Measurements from ENCODE around the gene LRRFIP2. TPM values are rescaled to one million over a fixed set of nuclear protein-coding genes. Genes with fewer than 3 reads are reported as not detected.

Gene LRRFIP2
- total RNA-seq, 1 donor from 2014 or later = 135 TPM

DNA sequence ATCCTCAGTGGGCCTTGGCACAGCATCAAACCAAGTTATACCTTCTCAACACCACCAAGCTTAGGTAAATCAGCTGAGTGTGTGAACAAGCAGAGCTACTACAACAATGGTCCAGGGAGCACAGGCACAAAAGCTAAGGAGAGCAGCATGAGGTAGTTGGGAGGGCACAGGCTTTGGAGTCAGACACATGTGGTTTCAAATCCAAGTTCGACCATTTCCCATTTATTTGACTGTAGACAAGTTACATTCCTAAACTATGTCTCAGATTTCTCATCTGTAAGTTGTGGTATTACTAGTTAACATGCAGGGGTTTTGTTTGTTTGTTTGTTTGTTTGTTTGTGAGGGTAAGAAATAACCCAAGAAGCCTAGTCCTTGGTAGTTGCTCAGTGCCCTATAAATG, 134.2 kb downstream of the LRRFIP2 start:
- intact Hi-C loops (cut with DNase I) = no loop called here

DNA sequence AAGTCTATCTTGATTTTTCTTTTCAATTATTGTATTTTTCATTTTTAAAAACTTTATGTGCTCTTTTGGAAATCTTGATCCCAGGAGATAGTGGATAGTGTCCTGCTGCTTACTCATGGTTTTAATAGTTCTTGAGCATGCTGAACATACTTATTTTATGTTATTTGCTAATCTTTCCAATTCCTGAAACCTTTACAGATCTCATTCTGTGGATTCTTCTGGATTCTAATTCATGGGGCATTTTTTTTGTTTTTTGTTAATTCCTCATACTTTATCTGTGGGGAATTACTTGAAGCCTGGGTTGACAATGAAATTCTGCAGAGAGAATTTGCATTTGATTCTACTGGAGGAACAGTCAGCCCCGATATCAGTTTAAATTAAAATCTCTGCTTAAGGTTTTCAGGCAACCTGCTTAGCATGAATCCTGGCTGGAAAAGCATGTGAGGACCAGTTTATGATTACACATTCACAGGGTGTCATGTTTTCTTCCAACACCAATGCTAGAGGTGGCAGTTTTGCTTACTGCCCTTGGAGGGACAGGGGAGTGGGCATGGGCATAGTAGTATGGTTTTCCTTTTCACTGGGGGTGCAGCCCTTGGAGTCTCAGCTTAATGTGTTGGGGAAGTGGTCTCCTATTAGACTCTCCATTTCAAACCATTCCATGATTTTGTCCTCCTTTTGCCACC, 135.1 kb downstream of the LRRFIP2 start:
- no peak for DNase-seq (ENCODE audit: low spot score)
- intact Hi-C loops (cut with DNase I) = no loop called here

More for the DNA sequence above, 134.2 kb downstream of the LRRFIP2 start:
- DNase-seq (ENCODE audit: low spot score) = no peak

DNA sequence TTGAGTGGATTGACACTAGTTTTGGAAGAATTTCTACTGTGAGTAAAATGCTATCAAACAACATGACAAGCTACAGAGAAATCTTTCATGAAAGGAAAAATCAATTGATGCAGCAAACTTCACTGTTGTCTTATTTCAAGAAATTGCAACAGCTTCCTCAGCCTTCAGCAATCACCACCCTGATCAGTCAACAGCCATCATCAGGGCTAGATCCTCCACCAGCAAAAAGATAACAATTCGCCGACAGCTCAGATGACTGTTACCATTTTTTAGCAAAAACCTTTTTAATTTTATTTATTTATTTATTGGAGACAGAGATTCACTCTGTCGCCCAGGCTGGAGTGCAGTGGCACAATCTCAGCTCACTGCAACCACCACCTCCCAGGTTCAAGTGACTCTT, 137.0 kb downstream of the LRRFIP2 start:
- intact Hi-C loops (cut with DNase I) = no loop called here
- DNase-seq (ENCODE audit: low spot score) = no peak

DNA sequence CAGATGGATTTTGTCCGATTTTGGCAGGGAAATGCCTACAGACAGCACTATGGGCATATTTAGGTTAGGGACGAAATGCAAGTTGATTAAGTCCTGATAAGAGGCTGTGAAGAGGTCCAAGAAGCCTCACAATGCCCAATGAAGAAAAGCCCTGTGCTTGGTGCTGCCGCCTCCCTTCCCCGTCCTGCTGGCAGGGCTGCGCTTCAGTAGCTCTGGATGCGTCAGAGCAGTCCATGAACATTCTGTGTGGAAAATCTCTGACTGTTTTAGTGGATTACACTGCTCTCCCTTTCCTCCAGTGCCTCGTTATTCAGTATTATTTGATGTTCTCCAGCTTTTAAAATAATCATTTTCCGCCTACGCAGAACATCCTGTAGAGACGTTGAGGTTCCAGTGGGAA, 141.4 kb downstream of the LRRFIP2 start:
- DNase-seq (ENCODE audit: low spot score) = no peak
- intact Hi-C loops (cut with DNase I) = no loop called here

DNA sequence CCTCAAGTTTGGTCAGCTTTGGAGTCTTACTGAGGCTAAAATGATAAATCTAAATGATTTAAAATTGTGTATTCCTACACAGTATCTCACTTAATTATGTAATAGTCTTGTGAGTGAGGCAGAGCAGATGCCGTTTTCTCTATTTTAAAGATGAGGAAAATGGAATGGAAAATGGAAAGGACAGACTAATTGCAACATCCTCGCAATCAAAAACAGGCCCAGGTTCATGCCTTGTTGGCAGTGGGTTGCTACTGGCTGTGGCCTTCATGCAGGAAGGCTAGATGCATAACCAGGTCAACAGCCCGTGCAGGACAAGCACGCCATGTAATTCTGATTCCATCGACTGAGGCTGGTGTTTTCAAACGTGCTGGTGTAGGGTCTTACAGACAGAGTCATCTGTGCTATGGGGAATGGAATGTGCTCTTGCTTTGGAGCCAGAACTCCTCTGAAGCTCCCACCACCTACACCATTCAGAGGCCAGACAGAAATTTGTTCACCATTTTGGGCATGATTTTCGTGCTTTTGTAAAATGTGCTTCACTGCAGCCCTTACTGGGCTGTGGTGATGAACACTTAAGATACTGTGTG, 143.2 kb downstream of the LRRFIP2 start:
- no peak for DNase-seq (ENCODE audit: low spot score)
- intact Hi-C loops (cut with DNase I) = loop anchor here (2.0 kb wide), 1 partner anchor 24 kb away; no protein-coding TSS in a partner anchor

DNA sequence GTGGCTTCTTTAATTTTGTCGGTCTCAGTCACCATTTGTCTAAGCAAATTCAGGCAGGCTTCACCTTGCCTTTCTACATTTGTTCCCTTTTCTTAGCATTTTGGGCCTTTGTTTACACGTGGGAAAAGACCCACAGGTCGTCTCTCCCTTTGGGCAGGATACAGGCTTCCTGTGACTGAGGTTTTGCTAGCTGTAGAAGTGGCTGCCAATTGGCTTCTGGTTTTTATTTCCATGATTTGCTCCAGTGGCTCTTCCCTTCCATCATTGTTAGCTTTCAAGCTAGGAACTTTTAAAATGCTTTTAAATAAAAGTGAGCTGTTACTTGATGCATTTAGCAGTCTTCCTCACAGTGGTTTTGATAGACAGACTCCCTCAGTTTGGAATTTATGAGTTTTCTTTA, 143.8 kb downstream of the LRRFIP2 start:
- no peak for DNase-seq (ENCODE audit: low spot score)

DNA sequence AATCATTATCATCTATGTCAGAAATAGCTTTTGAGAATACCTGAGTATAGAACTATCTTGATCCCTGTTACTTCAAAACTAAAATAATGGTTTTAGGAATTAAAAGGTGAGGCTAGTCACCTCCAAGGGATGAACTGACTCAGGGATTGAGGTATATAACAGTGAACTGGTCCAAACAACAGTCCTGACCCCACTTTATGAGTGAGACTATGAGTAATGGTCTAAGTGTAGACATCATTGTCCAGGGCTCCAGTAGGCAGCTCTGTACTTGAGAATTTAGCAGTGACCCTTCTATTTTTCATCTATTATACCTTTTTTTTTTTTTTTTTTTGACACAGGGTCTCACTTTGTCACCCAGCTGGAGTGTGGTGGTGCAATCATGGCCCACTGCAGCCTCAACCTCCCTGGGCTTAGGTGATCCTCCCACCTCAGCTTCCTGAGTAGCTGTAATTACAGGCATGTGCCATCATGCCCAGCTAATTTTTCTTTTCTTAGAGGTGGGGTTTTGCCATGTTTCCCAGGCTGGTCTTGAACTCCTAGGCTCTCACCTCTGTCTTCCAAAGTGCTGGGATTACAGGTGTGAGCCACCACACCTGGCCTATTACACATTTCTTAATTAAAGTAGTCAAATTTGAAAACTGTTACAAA, 144.7 kb downstream of the LRRFIP2 start:
- intact Hi-C loops (cut with DNase I) = loop anchor here (2.0 to 5.0 kb wide), 2 partner anchors 25 to 183 kb away; no protein-coding TSS in a partner anchor
- DNase-seq (ENCODE audit: low spot score) = no peak

More for the DNA sequence above, 143.8 kb downstream of the LRRFIP2 start:
- intact Hi-C loops (cut with DNase I) = loop anchor here (2.0 kb wide), 1 partner anchor 24 kb away; no protein-coding TSS in a partner anchor

DNA sequence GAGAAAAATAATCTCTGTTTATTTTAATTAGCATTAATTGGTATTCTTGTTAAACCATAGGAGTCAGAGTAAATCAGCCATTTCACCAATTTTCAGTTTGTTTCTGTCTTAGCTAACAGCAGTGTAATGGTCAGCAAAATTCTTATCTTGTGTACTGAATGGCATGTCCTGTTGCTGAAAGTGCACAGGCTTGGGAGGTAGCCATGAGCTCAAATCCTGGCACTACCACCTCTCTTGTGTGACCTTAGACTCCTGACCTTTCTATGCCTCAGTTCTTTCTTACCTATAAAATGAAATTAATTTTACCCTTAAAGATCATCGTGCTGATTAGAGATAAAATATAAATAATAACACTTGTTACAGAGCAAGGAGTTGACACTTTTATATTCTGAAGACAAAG, 145.3 kb downstream of the LRRFIP2 start:
- intact Hi-C loops (cut with DNase I) = loop anchor here (5.0 kb wide), 1 partner anchor 183 kb away; no protein-coding TSS in a partner anchor
- DNase-seq (ENCODE audit: low spot score) = no peak

DNA sequence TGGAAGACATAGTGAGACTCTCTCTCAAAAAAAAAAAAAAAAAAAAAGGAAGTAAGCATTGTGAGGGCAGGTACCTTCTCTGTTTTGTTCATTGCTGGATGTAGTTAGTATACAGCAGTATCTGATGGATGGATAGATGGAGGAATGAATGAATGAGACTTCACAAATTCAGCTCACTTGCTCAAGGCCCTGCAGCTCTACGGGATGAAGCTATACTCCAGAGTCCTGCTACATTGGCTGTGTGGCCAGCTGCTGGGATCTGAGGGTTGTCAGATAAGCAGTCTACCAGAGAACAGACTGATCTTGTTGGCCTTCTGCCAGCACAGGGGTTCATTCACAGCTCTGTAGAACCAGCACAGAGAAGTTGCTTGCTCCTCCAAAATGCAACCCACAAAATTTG, 146.1 kb downstream of the LRRFIP2 start:
- intact Hi-C loops (cut with DNase I) = loop anchor here (1.0 to 5.0 kb wide), 2 partner anchors 11 to 184 kb away; no protein-coding TSS in a partner anchor
- DNase-seq (ENCODE audit: low spot score) = no peak

DNA sequence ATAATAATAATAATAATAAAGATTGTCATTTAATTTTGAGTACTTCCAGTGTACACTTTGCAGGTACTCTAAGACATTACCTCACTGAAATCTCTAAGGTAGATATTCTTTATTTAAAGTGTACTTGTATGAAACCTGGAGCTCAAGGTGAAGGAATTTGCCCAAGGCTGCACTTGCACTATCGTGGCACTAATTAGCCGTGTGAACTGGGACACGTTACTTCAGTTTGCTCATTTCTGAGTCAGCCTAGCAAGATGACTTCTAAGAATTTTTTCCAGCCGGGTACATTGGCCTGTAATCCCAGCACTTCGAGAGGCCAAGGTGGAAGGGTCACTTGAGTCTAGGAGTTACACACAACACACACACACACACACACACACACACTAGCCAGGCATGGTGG, 147.5 kb downstream of the LRRFIP2 start:
- intact Hi-C loops (cut with DNase I) = loop anchor here (5.0 kb wide), 1 partner anchor 185 kb away; no protein-coding TSS in a partner anchor

DNA sequence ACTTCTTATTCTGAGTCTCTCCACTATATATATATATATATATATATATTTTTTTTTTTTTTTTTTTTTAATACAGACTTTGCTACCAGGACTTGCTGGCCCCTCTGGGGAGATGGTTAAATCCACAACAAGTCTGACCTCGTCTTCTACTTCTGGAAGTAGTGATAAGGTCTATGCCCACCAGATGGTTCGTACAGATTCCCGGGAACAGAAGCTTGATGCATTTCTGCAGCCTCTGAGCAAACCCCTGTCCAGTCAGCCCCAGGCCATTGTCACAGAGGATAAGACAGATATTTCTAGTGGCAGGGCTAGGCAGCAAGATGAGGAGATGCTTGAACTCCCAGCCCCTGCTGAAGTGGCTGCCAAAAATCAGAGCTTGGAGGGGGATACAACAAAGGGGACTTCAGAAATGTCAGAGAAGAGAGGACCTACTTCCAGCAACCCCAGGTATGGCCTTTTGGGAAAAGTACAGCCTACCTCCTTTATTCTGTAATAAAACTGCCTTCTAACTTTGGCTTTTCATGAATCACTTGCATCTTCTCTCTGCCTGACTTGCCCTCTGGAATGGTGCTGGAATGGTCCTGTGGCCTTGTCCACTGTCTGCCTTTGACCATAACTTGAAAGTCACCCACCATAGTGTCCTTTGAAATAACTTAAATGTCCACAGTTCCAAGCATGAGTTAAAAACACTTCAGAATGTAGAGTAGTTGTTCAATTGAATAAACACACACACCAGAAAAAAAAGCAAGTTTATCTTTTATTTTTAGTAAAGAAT, 148.6 kb downstream of the LRRFIP2 start:
- intact Hi-C loops (cut with DNase I) = loop anchor here (5.0 kb wide), 1 partner anchor 187 kb away; no protein-coding TSS in a partner anchor
- DNase-seq (ENCODE audit: low spot score) = no peak

More for the DNA sequence above, 147.5 kb downstream of the LRRFIP2 start:
- DNase-seq (ENCODE audit: low spot score) = no peak

DNA sequence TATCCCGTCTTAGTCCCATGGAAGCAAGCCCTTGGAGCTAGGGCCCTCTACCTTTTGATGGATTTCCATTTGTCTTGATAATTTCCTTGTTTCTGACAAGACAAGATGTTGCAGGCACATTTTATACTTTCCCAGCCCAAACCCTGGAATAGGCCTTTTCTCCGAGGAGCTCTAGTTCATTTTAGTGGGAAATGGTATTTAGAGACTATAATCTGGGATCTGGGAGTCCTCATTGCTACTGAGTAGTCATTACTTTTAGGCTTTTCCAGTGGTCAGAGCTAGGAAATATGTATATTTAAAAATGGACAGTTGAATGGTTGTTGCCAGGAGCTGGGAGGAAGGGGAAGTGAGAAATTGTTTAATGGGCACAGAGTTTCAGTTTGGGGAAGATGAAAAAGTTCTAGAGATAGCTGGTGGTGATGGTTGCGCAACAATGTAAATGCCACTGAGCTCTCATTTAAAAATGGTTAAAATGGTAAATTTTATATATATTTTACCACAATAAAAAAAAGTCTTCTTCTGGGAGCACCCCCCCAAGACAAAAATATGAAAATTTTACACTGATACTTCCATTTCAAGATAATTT, 149.5 kb downstream of the LRRFIP2 start:
- DNase-seq (ENCODE audit: low spot score) = no peak
- intact Hi-C loops (cut with DNase I) = loop anchor here (5.0 kb wide), 1 partner anchor 187 kb away; no protein-coding TSS in a partner anchor

DNA sequence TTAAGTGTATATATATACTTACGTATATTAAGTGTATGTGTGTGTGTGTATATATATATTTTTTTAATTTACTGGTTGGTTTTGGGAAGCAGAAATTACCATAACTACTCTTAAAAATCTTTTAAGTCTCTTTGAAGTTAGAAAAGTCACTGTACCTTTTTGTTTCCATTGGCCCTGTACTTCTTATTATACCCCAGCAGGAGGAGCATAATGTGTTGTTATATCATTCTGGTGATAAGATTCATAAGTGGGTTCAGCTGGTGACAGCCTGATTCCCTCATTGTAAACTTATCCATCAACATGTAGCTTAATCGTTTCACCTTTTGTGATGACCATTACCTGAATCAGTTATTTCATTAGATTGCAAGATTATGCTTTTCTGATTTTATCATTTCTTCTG, 150.3 kb downstream of the LRRFIP2 start:
- no peak for DNase-seq (ENCODE audit: low spot score)
- intact Hi-C loops (cut with DNase I) = no loop called here

DNA sequence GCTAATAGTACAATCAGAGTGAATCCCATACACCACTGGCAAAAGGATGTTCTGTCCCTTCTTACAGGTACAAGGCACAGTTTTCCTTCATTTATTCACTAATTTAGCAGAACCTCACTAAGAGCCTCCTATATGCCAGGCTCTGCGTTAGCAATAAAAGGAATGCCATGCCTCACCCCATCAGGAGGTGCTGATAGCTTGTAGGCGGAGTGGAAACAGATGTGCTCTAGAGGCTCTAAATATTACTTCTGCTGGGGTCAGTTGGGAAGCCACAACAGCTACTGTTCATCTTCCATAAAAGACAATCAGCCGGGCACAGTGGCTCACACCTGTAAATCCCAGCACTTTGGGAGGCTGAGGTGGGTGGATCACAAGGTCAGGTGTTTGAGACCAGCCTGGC, 156.7 kb downstream of the LRRFIP2 start:
- intact Hi-C loops (cut with DNase I) = loop anchor here (1.0 to 5.0 kb wide), 2 partner anchors 11 to 35 kb away; no protein-coding TSS in a partner anchor
- DNase-seq (ENCODE audit: low spot score) = no peak

DNA sequence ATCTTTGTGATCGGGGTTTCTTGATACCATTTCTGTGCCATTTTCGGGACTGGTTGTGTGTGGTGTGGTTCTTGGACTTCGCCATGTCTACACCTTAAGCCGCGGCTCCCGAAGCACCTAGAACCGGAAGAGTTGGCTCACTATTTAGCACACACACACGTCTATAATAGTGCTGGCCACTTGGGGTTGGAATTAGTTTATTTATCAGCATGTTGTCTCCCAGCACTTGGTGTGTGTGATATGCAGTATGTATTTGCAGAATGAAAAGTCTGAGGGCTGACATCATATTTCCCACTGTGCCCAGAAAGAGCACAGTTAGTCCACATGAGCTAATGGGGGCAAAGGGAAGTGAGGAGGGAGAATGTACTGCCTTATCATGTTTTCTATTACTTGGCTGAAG, 157.5 kb downstream of the LRRFIP2 start:
- intact Hi-C loops (cut with DNase I) = loop anchor here (1.0 to 5.0 kb wide), 2 partner anchors 11 to 35 kb away; no protein-coding TSS in a partner anchor
- no peak for DNase-seq (ENCODE audit: low spot score)

DNA sequence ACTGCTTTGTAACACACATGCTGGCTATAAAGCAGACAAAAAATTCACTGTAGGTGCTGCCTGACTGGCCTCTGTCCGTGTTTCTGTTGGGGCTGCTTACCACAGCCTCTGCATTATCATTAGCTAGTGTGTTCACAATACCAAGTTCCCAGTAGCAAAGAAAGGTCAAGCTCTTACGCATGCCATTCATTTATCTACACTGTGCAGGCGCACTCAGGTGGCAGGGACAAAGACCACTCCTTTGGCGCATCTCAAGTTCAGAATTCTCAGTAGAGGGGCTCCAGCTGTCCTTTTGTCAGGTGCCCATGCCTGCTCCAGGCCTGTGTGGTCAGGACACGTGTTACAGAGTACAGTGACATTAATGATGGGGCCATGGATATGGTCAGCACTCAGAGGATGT, 158.7 kb downstream of the LRRFIP2 start:
- no peak for DNase-seq (ENCODE audit: low spot score)
- intact Hi-C loops (cut with DNase I) = loop anchor here (5.0 kb wide), 1 partner anchor 37 kb away; no protein-coding TSS in a partner anchor

DNA sequence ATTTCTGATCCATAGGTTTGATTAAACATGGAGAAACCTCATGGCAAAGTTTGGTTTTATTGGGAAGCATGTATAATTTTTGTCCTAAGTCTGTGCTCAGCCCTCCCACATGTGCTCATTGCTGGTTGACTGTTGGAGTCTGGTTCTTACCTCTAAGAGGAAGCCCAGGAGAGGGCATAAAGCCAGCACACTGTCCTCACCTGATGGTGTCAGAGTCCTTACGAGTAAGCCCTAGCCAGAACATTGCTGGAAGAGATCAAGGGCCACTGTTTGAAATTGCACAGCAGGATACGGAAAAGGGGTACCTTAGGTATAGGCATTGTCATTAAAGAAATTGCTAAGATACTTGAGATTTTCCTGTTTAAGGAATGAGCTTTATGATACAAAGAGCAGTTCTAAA, 159.8 kb downstream of the LRRFIP2 start:
- intact Hi-C loops (cut with DNase I) = loop anchor here (5.0 kb wide), 1 partner anchor 38 kb away; no protein-coding TSS in a partner anchor
- DNase-seq (ENCODE audit: low spot score) = no peak
